ENCODE data around the gene FAM209A. TPM values are rescaled to one million over a fixed set of nuclear protein-coding genes. Genes with fewer than 3 reads are reported as not detected.

FAM209A gene
- polyA plus RNA-seq, 1 experiment, result 0.09 TPM

GRCh38 chr20:56572172-56572571, 47.6 kb downstream of the FAM209A start:
- CTCF ChIA-PET, result interaction anchor here (0.7 to 1.6 kb wide), 2 partner anchors 10 to 22 kb away, joined by 3 to 4 read pairs; no protein-coding TSS in a partner anchor
- POLR2A ChIA-PET, result no interaction called here
- Histone ChIP-seq H3K36me3 (ENCODE audit: control insufficient read depth, insufficient read depth, low read length) (no peaks in the 10 kb centered on the region), H3K4me3 (ENCODE audit: low read depth, low read length) (no peak overlapping the region), H3K27me3 (ENCODE audit: control insufficient read depth, insufficient read depth, low read length) (no peaks in the 10 kb centered on the region)
- DNase-seq (ENCODE audit: low read depth), result no peak
- TF ChIP-seq, protein P1, sequence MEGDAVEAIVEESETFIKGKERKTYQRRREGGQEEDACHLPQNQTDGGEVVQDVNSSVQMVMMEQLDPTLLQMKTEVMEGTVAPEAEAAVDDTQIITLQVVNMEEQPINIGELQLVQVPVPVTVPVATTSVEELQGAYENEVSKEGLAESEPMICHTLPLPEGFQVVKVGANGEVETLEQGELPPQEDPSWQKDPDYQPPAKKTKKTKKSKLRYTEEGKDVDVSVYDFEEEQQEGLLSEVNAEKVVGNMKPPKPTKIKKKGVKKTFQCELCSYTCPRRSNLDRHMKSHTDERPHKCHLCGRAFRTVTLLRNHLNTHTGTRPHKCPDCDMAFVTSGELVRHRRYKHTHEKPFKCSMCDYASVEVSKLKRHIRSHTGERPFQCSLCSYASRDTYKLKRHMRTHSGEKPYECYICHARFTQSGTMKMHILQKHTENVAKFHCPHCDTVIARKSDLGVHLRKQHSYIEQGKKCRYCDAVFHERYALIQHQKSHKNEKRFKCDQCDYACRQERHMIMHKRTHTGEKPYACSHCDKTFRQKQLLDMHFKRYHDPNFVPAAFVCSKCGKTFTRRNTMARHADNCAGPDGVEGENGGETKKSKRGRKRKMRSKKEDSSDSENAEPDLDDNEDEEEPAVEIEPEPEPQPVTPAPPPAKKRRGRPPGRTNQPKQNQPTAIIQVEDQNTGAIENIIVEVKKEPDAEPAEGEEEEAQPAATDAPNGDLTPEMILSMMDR (IDR thresholded peaks at IDR 0.05; ENCODE audit: insufficient read depth, low read depth, low read length), result no peak

DNA sequence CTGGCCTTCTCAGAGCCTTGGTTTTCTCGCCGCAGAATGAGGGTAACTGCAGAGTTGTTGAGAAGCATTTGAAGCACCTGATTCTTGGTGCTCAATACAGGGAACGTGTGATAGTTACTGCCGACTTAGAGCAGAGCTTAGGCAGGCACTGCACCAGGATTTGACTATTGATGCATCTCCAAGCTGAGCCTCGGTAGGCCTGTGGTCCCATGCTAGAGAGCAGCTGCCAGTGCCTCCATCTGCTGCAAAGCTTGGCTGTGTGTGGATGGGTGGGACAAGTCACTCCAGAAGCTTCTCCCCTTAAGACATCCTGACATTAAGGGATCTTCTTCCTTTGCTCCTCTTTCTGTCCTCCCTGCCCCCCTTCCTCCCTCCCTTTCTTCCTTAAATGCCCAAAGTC, 49.4 kb downstream of the FAM209A start:
- Histone ChIP-seq H3K4me3 (ENCODE audit: low read depth, low read length) (no peak overlapping the region), H3K36me3 (ENCODE audit: control insufficient read depth, insufficient read depth, low read length) (no peaks in the 10 kb centered on the region), H3K27me3 (ENCODE audit: control insufficient read depth, insufficient read depth, low read length) (peaks cover 1% of the 10 kb centered on the region; the same call in 1 of the 2 replicates)
- TF ChIP-seq, protein P1 (IDR thresholded peaks at IDR 0.05; ENCODE audit: insufficient read depth, low read depth, low read length), result no peak
- ChIA-PET POLR2A (no interaction called here), CTCF (interaction anchor here (1.4 to 1.9 kb wide), 2 partner anchors 23 to 400 kb away, joined by 4 to 13 read pairs; no protein-coding TSS in a partner anchor)
- no peak for DNase-seq (ENCODE audit: low read depth)

- peaks cover 2% of the 10 kb centered on the region; the same call in 1 of the 2 replicates for H3K27me3 ChIP-seq (ENCODE audit: control insufficient read depth, insufficient read depth, low read length)
- POLR2A ChIA-PET, result no interaction called here
- no peak for DNase-seq (ENCODE audit: low read depth)
- no peaks in the 10 kb centered on the region for H3K36me3 ChIP-seq (ENCODE audit: control insufficient read depth, insufficient read depth, low read length)
- CTCF ChIA-PET, result interaction anchor here (1.4 to 1.9 kb wide), 2 partner anchors 24 to 399 kb away, joined by 4 to 13 read pairs; no protein-coding TSS in a partner anchor
- TF ChIP-seq, protein P1 (IDR thresholded peaks at IDR 0.05; ENCODE audit: insufficient read depth, low read depth, low read length), result no peak
- H3K4me3 ChIP-seq (ENCODE audit: low read depth, low read length), result no peak overlapping the region
Observed at GRCh38 chr20:56574531-56575142, 50.1 kb downstream of the FAM209A start.

DNA sequence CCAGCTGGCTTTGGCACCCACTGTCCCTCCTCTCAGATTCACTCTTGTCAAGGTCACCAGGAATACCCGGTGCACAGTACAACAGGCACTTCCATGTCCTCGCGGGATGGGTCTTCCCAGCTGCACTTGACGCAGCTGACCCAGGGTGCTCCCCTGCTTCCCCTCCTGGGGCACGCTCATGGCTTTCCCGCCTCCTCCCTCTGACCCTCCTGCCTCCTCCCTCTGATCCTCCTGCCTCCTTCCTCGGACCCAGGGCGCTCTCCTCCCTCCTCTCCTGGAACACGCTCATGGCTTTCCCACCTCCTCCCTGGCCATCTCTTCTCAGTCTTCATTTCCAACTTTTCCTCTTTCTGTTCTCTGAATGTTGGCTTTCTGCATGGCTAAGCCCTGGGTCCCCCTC, 50.6 kb downstream of the FAM209A start:
- DNase-seq (ENCODE audit: low read depth), result no peak
- POLR2A ChIA-PET, result no interaction called here
- Histone ChIP-seq H3K27me3 (ENCODE audit: control insufficient read depth, insufficient read depth, low read length) (peaks cover 2% of the 10 kb centered on the region), H3K4me3 (ENCODE audit: low read depth, low read length) (no peak overlapping the region), H3K36me3 (ENCODE audit: control insufficient read depth, insufficient read depth, low read length) (no peaks in the 10 kb centered on the region)
- TF ChIP-seq, protein P1 (IDR thresholded peaks at IDR 0.05; ENCODE audit: insufficient read depth, low read depth, low read length), result no peak
- CTCF ChIA-PET, result interaction anchor here (1.1 to 1.9 kb wide), 3 partner anchors 9 to 24 kb away, joined by 3 to 13 read pairs (median 8); no protein-coding TSS in a partner anchor

Other genes with a start within 250 kb of the FAM209A start
- gene FAM210B, start 165.8 kb upstream of the FAM209A start, polyA plus RNA-seq (2011; rRNA removed), result 40.7 and 50.5 TPM in 2 replicates
- gene AURKA, start 132.5 kb upstream of the FAM209A start, polyA plus RNA-seq (2011; rRNA removed), result 40.4 and 46.4 TPM in 2 replicates
- 59.5 and 70.9 TPM in 2 replicates for gene CSTF1, start 132.1 kb upstream of the FAM209A start, polyA plus RNA-seq (2011; rRNA removed)
- 0.50 and 0.63 TPM in 2 replicates for gene CASS4, start 112.5 kb upstream of the FAM209A start, polyA plus RNA-seq (2011; rRNA removed)
- 126 and 145 TPM in 2 replicates for gene RTF2, start 56.1 kb upstream of the FAM209A start, polyA plus RNA-seq (2011; rRNA removed)
- gene FAM209B, start 8.5 kb downstream of the FAM209A start, polyA plus RNA-seq (2011; rRNA removed), result 0.33 TPM in 1 of 2 replicates, not detected in the other
- gene TFAP2C, start 104.6 kb downstream of the FAM209A start, polyA plus RNA-seq (2011; rRNA removed), result 3.9 and 4.4 TPM in 2 replicates